GM12878 (cell line): ENCODE measurements around the gene BICRA. TPM values are rescaled to one million over a fixed set of nuclear protein-coding genes. Genes with fewer than 3 reads are reported as not detected.

ENCODE experiments used
- ATAC-seq: fragments of 200-7000 bp; cut with Tn5 transposase; 3 replicates; pipeline ENCODE4 v1.9.1; 2020; ENCODE audit warnings: mild to moderate bottlenecking, moderate library complexity
- BruUV-seq: library from RNA; stranded (reverse); fragments of 400-500 nt; replicated peaks from 2 replicates; lab custom pipeline; 2021; lab: Mats Ljungman, UMichigan
- CTCF ChIA-PET: fragments of 300-600 bp; sonication (Branson Sonifier 250); formaldehyde crosslinking; extraction: SDS; loops from one replicate; lab custom pipeline; 2021; ENCODE audit warnings: inconsistent platforms; lab: Yijun Ruan, JAX
- POLR2A ChIA-PET: fragments of 350-600 bp; formaldehyde crosslinking; extraction: SDS; loops from one replicate; lab custom pipeline; 2021; ENCODE audit warnings: inconsistent platforms; lab: Charles Lee
- RAD21 ChIA-PET: fragments of 300-600 bp; sonication (Branson Sonifier 250); formaldehyde crosslinking; loops from one replicate; lab custom pipeline; 2023; ENCODE audit warnings: antibody characterized with exemption; ENCODE audit not compliant: unreplicated experiment; lab: Charles Lee
- SMC1A ChIA-PET: fragments of 300-600 bp; sonication (Branson Sonifier 250); formaldehyde crosslinking; loops from one replicate; lab custom pipeline; 2023; ENCODE audit not compliant: unreplicated experiment, uncharacterized antibody; lab: Charles Lee
- DNase-seq: peaks from one replicate; pipeline ENCODE4 v3.0.0-alpha.2; 2011; ENCODE audit warnings: low read depth, low spot score
- FAIRE-seq: peaks from 3 replicates; lab custom pipeline; 2011; peaks lifted over from hg19 to GRCh38; lab: Jason Lieb, UNC
- H2AFZ ChIP-seq: 2 replicates; pipeline ENCODE4 v1.6.0; 2011; ENCODE audit warnings: low read depth, low read length, control low read depth; ENCODE audit not compliant: control insufficient read depth
- H3K27ac ChIP-seq: 2 replicates; pipeline ENCODE4 v1.5.1; 2011; ENCODE audit warnings: control low read depth; ENCODE audit not compliant: control insufficient read depth, insufficient read depth
- H3K27me3 ChIP-seq, 2 experiments: replicated peaks in 1 of 2; 2 replicates each; pipeline versions ENCODE4 v1.6.0 to v1.6.1; 2011; ENCODE audit warnings: low read length in 1 of 2; ENCODE audit not compliant: control insufficient read depth in 2 of 2, insufficient read depth in 2 of 2
- H3K36me3 ChIP-seq, 2 experiments: 2 replicates each; pipeline ENCODE4 v1.5.1; 2011; ENCODE audit warnings: low read length in 1 of 2; ENCODE audit not compliant: control insufficient read depth in 2 of 2, insufficient read depth in 2 of 2
- H3K4me1 ChIP-seq: 2 replicates; pipeline ENCODE4 v1.6.1; 2011; ENCODE audit warnings: mild to moderate bottlenecking, low read length, moderate library complexity, mixed read lengths; ENCODE audit not compliant: control insufficient read depth, insufficient read depth
- H3K4me2 ChIP-seq: 2 replicates; pipeline ENCODE4 v1.6.0; 2011; ENCODE audit warnings: control low read depth; ENCODE audit not compliant: control insufficient read depth, insufficient read depth
- H3K4me3 ChIP-seq: fragments of 200-600 bp; sonication (generic); 2 replicates; pipeline ENCODE4 v1.5.1; 2016
- H3K79me2 ChIP-seq: 2 replicates; pipeline ENCODE4 v1.6.0; 2011; ENCODE audit warnings: low read length; ENCODE audit not compliant: control insufficient read depth, insufficient read depth
- H3K9ac ChIP-seq: 2 replicates; pipeline ENCODE4 v1.8.0; 2011; ENCODE audit warnings: low read length, control low read depth, mixed read lengths; ENCODE audit not compliant: control insufficient read depth, insufficient read depth
- H3K9me3 ChIP-seq: replicated peaks from 3 replicates; pipeline ENCODE4 v1.5.1; 2011; ENCODE audit warnings: mild to moderate bottlenecking, low read length; ENCODE audit not compliant: control insufficient read depth, insufficient read depth
- H4K20me1 ChIP-seq: 2 replicates; pipeline ENCODE4 v1.6.0; 2011; ENCODE audit not compliant: control insufficient read depth, insufficient read depth
- BCLAF1 ChIP-seq: fragments of 450-650 bp; IDR thresholded peaks from 2 replicates; pipeline ENCODE4 v1.6.1; 2017; ENCODE audit warnings: antibody characterized with exemption, mild to moderate bottlenecking, moderate library complexity
- BRCA1 ChIP-seq: IDR thresholded peaks from 2 replicates; pipeline ENCODE4 v1.6.1; 2011; ENCODE audit warnings: low read depth, low read length, improper control_type of control experiment
- CBFB ChIP-seq: IDR thresholded peaks from 2 replicates; pipeline ENCODE4 v1.6.1; 2016; ENCODE audit warnings: antibody characterized with exemption, low read depth
- HSF1 ChIP-seq: fragments of 150-350 bp; IDR thresholded peaks from 2 replicates; pipeline ENCODE4 v1.6.1; 2014; ENCODE audit warnings: mild to moderate bottlenecking, low read depth, low read length
- IKZF2 ChIP-seq, 2 experiments: fragments of 450-650 bp; IDR thresholded peaks; 2 replicates each; pipeline ENCODE4 v1.6.1; 2017; ENCODE audit warnings: mild to moderate bottlenecking in 2 of 2, moderate library complexity in 2 of 2
- IRF3 ChIP-seq: fragments of 450-650 bp; IDR thresholded peaks from 2 replicates; pipeline ENCODE4 v1.6.1; 2014; ENCODE audit warnings: mild to moderate bottlenecking
- MYC ChIP-seq: IDR thresholded peaks from 2 replicates; pipeline ENCODE4 v1.6.1; 2011; ENCODE audit warnings: mild to moderate bottlenecking, low read length, moderate library complexity, inconsistent platforms; ENCODE audit not compliant: insufficient read depth, insufficient replicate concordance, insufficient read length, severe bottlenecking
- RCOR1 ChIP-seq: conservative IDR thresholded peaks from 2 replicates; pipeline ENCODE4 v1.6.1; 2012; ENCODE audit warnings: low read depth, low read length, improper control_type of control experiment
- RFX5 ChIP-seq: IDR thresholded peaks from 2 replicates; pipeline ENCODE4 v1.6.1; 2011; ENCODE audit warnings: low read depth, low read length, improper control_type of control experiment
- SIX5 ChIP-seq: IDR thresholded peaks from 2 replicates; pipeline ENCODE4 v1.6.1; 2011; ENCODE audit warnings: mild to moderate bottlenecking, low read depth, low read length, moderate library complexity; ENCODE audit not compliant: severe bottlenecking
- TCF12 ChIP-seq: IDR thresholded peaks from 2 replicates; pipeline ENCODE4 v1.6.1; 2011; ENCODE audit warnings: low read depth, mild to moderate bottlenecking, low read length
- WGBS: methylation state at CpG from one replicate; pipeline ENCODE4 v1.1.6; 2016; ENCODE audit warnings: low lambda C conversion rate; ENCODE audit not compliant: insufficient replicate concordance, insufficient coverage; ENCODE audit errors: missing lambda C conversion rate; 5-methylcytosine and 5-hydroxymethylcytosine counted together
- in situ Hi-C: fragments of 300-500 bp; cut with MboI; formaldehyde crosslinking; loops from 9 replicates; pipeline ENCODE4 v1.14.3; 2018; ENCODE audit warnings: mixed read lengths
- intact Hi-C: fragments of 100-400 bp; cut with micrococcal nuclease; formaldehyde crosslinking; loops from one replicate; pipeline ENCODE4 v1.14.2; 2022; ENCODE audit not compliant: unreplicated experiment
- polyA plus RNA-seq, 11 experiments: library from polyadenylated mRNA; depleted of rRNA in 4 of 11; unstranded in 6 of 11; stranded (reverse) in 5 of 11; fragments of >200 nt; fragmentation: Nextera tagmentation in 4 of 11; fragmentation: Illumina TruSeq in 1 of 11; extraction: Ambion mirVana in 4 of 11; extraction: Trizol in 1 of 11; gene quantifications; 1 replicate in 1 of 11; 2 replicates in 10 of 11; pipeline versions ENCODE4 v1.2.1 to v1.2.3, GENCODE V29; 2011 to 2016; ENCODE audit warnings: inconsistent platforms in 2 of 11, missing spikeins in 2 of 11, low read depth in 1 of 11
- total RNA-seq, 4 experiments: library from RNA; depleted of rRNA in 3 of 4; stranded (reverse); fragments of >200 nt in 3 of 4; fragmentation: Illumina TruSeq in 1 of 4; extraction: Trizol in 1 of 4; gene quantifications; 2 replicates each; pipeline versions ENCODE4 v1.2.1 to v1.2.3, GENCODE V29; 2013 to 2021
- TF ChIP-seq, protein P1 (sequence below): fragments of 450-650 bp; formaldehyde crosslinking; IDR thresholded peaks from 2 replicates; pipeline ENCODE4 v1.4.0; 2020; ENCODE audit warnings: mild to moderate bottlenecking, moderate library complexity

BICRA gene
- total and polyA plus RNA-seq, 10 of the 15 experiments (the other 5 are each of a cell fraction or from before 2014, with no cell fraction given) = 0.11 to 15.3 (median 1.3) TPM

DNA sequence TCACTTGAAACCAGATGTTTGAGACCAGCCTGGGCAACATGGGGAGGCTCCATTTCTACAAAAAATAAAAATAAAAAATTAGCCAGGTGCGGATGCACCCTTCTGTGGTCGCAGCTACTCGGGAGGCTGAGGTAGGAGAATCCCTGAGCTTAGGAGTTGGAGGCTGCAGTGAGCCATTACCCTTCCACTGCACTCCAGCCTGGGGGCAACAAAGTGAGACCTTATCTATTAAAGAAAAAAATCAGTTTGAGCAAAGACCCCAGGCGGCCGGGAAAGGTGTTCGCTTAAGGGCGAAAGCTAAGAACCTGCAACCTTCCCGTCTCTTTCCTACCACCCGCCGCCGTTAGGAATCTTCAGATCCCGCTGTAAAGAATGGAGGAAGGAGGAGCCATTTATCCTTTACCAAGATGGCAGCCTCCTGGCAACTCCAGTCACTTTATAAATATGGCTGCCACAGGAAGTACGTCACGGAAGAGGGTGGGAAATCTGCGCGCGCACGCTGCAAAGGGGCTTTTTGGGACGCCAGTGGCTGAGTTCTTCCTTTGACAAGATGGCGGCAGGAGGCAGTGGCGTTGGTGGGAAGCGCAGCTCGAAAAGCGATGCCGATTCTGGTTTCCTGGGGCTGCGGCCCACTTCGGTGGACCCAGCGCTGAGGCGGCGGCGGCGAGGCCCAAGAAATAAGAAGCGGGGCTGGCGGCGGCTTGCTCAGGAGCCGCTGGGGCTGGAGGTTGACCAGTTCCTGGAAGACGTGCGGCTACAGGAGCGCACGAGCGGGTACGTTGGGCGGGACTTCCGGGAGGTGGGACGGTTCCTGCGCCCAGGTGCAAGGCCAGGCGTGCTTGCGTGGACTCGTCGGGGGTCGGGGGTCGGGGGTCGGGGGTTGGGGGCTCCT, 136.3 kb downstream of the BICRA start, which contains the start of gene NOP53:
TSS of gene NOP53 (plus strand) at position 537 of the 892 bp plus-strand sequence. CDS start at position 551, 14 bp downstream.
- H3K4me2 ChIP-seq = peak within 1 kb of the TSS; percentile 76
- ChIA-PET CTCF (interaction anchor here (0.7 to 4.1 kb wide), 7 partner anchors 21 to 308 kb away, joined by 3 to 15 read pairs (median 4); partner anchors contain the start of gene EHD2), POLR2A (interaction anchor here (1.1 kb wide), 1 partner anchor 310 kb away, joined by 4 read pairs; no protein-coding TSS in a partner anchor), SMC1A (interaction anchor here (0.7 to 1.3 kb wide), 2 partner anchors 12 to 309 kb away, joined by 3 read pairs; no protein-coding TSS in a partner anchor), RAD21 (interaction anchor here (1.0 to 1.5 kb wide), 2 partner anchors 33 to 396 kb away, joined by 3 to 4 read pairs; partner anchors contain the start of gene DHX34)
- H3K79me2 ChIP-seq = peaks cover 28% of the 10 kb centered on the region
- FAIRE-seq (peak; percentile 92), ATAC-seq (peak; percentile 79), DNase-seq (peak; percentile 93)
- no peaks in the 10 kb centered on the region for H3K27me3 ChIP-seq
- H3K4me1 ChIP-seq = peaks cover 16% of the 10 kb centered on the region
- peak within 1 kb of the TSS; percentile 91 for H3K9ac ChIP-seq
- intact Hi-C loops = no loop called here
- TSS peak; percentile 94 for BruUV-seq
- WGBS = 1% methylated on average over 44 of the region's 53 CpGs
- no peaks in the 10 kb centered on the region for H4K20me1 ChIP-seq
- H3K9me3 ChIP-seq = no peaks in the 10 kb centered on the region
- H3K27ac ChIP-seq = peak within 1 kb of the TSS; percentile 95
- in situ Hi-C loops = no loop called here
- peaks cover 3% of the 10 kb centered on the region in 2 experiments; a peak in 3 of 4 replicates for H3K36me3 ChIP-seq
- H2AFZ ChIP-seq = peak within 1 kb of the TSS; percentile 55
- peak within 1 kb of the TSS; percentile 92 for H3K4me3 ChIP-seq
- peak; percentile 96 for TF ChIP-seq SIX5
- peak in 1 of 2 experiments; percentile 49; a peak in 1 of 4 replicates for TF ChIP-seq IKZF2 (IDR thresholded peaks at IDR 0.05)
- TF ChIP-seq RFX5 = no peak
- peak; percentile 68; the same call in 1 of the 2 replicates for TF ChIP-seq CBFB
- TF ChIP-seq HSF1 = no peak
- TF ChIP-seq BRCA1 = no peak
- 0 out of 2 replicates have a peak, but pooled peaks have one; percentile 73 for TF ChIP-seq RCOR1
- no peak for TF ChIP-seq IRF3
- TF ChIP-seq, protein P1, sequence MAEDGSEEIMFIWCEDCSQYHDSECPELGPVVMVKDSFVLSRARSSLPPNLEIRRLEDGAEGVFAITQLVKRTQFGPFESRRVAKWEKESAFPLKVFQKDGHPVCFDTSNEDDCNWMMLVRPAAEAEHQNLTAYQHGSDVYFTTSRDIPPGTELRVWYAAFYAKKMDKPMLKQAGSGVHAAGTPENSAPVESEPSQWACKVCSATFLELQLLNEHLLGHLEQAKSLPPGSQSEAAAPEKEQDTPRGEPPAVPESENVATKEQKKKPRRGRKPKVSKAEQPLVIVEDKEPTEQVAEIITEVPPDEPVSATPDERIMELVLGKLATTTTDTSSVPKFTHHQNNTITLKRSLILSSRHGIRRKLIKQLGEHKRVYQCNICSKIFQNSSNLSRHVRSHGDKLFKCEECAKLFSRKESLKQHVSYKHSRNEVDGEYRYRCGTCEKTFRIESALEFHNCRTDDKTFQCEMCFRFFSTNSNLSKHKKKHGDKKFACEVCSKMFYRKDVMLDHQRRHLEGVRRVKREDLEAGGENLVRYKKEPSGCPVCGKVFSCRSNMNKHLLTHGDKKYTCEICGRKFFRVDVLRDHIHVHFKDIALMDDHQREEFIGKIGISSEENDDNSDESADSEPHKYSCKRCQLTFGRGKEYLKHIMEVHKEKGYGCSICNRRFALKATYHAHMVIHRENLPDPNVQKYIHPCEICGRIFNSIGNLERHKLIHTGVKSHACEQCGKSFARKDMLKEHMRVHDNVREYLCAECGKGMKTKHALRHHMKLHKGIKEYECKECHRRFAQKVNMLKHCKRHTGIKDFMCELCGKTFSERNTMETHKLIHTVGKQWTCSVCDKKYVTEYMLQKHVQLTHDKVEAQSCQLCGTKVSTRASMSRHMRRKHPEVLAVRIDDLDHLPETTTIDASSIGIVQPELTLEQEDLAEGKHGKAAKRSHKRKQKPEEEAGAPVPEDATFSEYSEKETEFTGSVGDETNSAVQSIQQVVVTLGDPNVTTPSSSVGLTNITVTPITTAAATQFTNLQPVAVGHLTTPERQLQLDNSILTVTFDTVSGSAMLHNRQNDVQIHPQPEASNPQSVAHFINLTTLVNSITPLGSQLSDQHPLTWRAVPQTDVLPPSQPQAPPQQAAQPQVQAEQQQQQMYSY (CRISPR knock-in tag) = no peak
- no peak for TF ChIP-seq MYC
- no peak for TF ChIP-seq TCF12
- no peak for TF ChIP-seq BCLAF1
